Right lobe of liver (tissue), 6 donors: ENCODE results near the gene ST7. TPM values are rescaled to one million over a fixed set of nuclear protein-coding genes. Genes with fewer than 3 reads are reported as not detected.

Experiments used
- ATAC-seq, 4 donors: fragments of 200-7000 bp; cut with Tn5 transposase; one replicate each; pipeline ENCODE4 v1.9.1; 2020; ENCODE audit warnings: mild to moderate bottlenecking in 4 of 4, moderate library complexity in 4 of 4
- DNase-seq, 3 donors: peaks; one replicate each; pipeline ENCODE4 v3.0.0-alpha.2; 2020
- H3K27ac ChIP-seq, 3 donors: fragments of 200-600 bp; one replicate each; pipeline ENCODE4 v1.8.0; 2022
- H3K27me3 ChIP-seq, 2 donors: fragments of 200-600 bp; one replicate each; pipeline ENCODE4 v1.8.0; 2022
- H3K36me3 ChIP-seq, 4 donors: fragments of 200-600 bp; sonication (generic) in 1 of 4; one replicate each; pipeline versions ENCODE4 v1.5.1 to v1.8.0; 2017 to 2022; ENCODE audit warnings: control low read depth in 1 of 4
- H3K4me1 ChIP-seq, 4 donors: fragments of 200-600 bp; sonication (generic) in 1 of 4; one replicate each; pipeline versions ENCODE4 v1.5.1 to v1.8.0; 2017 to 2022; ENCODE audit warnings: control low read depth in 1 of 4
- H3K4me3 ChIP-seq, 3 donors: fragments of 200-600 bp; one replicate each; pipeline ENCODE4 v1.8.0; 2022
- H3K9me3 ChIP-seq, 4 donors: fragments of 200-600 bp; sonication (generic) in 1 of 4; one replicate each; pipeline versions ENCODE4 v1.5.1 to v1.8.0; 2017 to 2022; ENCODE audit warnings: control low read depth in 1 of 4
- CTCF ChIP-seq, 4 donors: fragments of 200-600 bp in 3 of 4; fragments of 450-650 bp in 1 of 4; IDR thresholded peaks; one replicate each; pipeline versions ENCODE4 v1.5.1 to v1.8.0; 2016 to 2022; ENCODE audit warnings: antibody characterized with exemption in 4 of 4, mild to moderate bottlenecking in 2 of 4
- POLR2A ChIP-seq: fragments of 450-650 bp; IDR thresholded peaks from one replicate; pipeline ENCODE4 v1.6.1; 2017; ENCODE audit warnings: antibody characterized with exemption, mild to moderate bottlenecking
- WGBS: methylation state at CpG from one replicate; pipeline ENCODE4 v1.1.6; 2018; ENCODE audit warnings: low coverage, low lambda C conversion rate; ENCODE audit not compliant: insufficient coverage; ENCODE audit errors: missing lambda C conversion rate; 5-methylcytosine and 5-hydroxymethylcytosine counted together
- intact Hi-C, 2 donors: fragments of 100-400 bp; cut with DNase I; formaldehyde crosslinking; loops; one replicate each; pipeline versions ENCODE4 v1.11.2 to v1.14.1; 2022
- total RNA-seq, 6 experiments: library from RNA; depleted of rRNA in 2 of 6; stranded (reverse); fragments of >200 nt in 2 of 6; fragmentation: NEBNext Ultra II Directional in 3 of 6; extraction: Animal tissue kit (Norgen Biotek cat#: 25700) in 3 of 6; gene quantifications; one replicate each; pipeline versions ENCODE4 v1.1.0 to v1.2.4, GENCODE V29; 2016 to 2023
- donor health status: DM: no; HTN: yes; CAD: no.
- donor health status: DM: no; HTN: no; CAD: no.
- donor health status: DM: no; HTN: no; CAD: no.
- donor health status: DM: no; HTN: yes; CAD: no.
- donor health status: DM: no; HTN: yes; CAD: no.

ST7 gene
- total RNA-seq, 6 experiments from 2014 or later: 17.4 to 29.9 (median 22.4) TPM

GRCh38 chr7:116924741-116925140, 28.6 kb upstream of the ST7 start:
- DNase-seq (no peak), ATAC-seq (no peak)
- H3K27ac ChIP-seq: no peak overlapping the region
- H3K9me3 ChIP-seq: no peaks in the 10 kb centered on the region
- no peaks in the 10 kb centered on the region for H3K36me3 ChIP-seq
- WGBS: 71% methylated on average over 5 of the region's 5 CpGs
- H3K4me3 ChIP-seq: no peak overlapping the region
- H3K4me1 ChIP-seq: no peaks in the 10 kb centered on the region
- no peaks in the 10 kb centered on the region for H3K27me3 ChIP-seq
- TF ChIP-seq POLR2A: no peak
- TF ChIP-seq CTCF (IDR thresholded peaks at IDR 0.05): no peak
- intact Hi-C loops: no loop called here

- H3K4me3 ChIP-seq: no peak overlapping the region
- H3K27ac ChIP-seq: no peak overlapping the region
- TF ChIP-seq POLR2A (no peak), CTCF (IDR thresholded peaks at IDR 0.05) (no peak)
- ATAC-seq (no peak), DNase-seq (no peak)
- no peaks in the 10 kb centered on the region for H3K9me3 ChIP-seq
- no peaks in the 10 kb centered on the region for H3K27me3 ChIP-seq
- intact Hi-C loops: no loop called here
- whole genome bisulfite sequencing: 70% methylated on average over 3 of the region's 3 CpGs
- no peaks in the 10 kb centered on the region for H3K36me3 ChIP-seq
- no peaks in the 10 kb centered on the region for H3K4me1 ChIP-seq
Measured at GRCh38 chr7:116929021-116929420, 24.3 kb upstream of the ST7 start.

GRCh38 chr7:116929914-116930913, 23.1 kb upstream of the ST7 start:
- intact Hi-C loops: no loop called here
- Histone ChIP-seq H3K36me3 (no peaks in the 10 kb centered on the region), H3K9me3 (no peaks in the 10 kb centered on the region), H3K27me3 (no peaks in the 10 kb centered on the region), H3K4me1 (no peaks in the 10 kb centered on the region), H3K27ac (no peak overlapping the region), H3K4me3 (no peak overlapping the region)
- 17% methylated on average over 22 of the region's 25 CpGs for WGBS
- ATAC-seq (peak; percentile 94 to 99 (median 97)), DNase-seq (peak; percentile 81 to 85 (median 83))
- TF ChIP-seq POLR2A (no peak), CTCF (IDR thresholded peaks at IDR 0.05) (peak; percentile 89 to 96 (median 94))

GRCh38 chr7:116932566-116932965, 20.7 kb upstream of the ST7 start:
- no peak overlapping the region for H3K27ac ChIP-seq
- H3K36me3 ChIP-seq: no peaks in the 10 kb centered on the region
- H3K9me3 ChIP-seq: no peaks in the 10 kb centered on the region
- no peaks in the 10 kb centered on the region for H3K27me3 ChIP-seq
- no peak for ATAC-seq
- intact Hi-C loops: no loop called here
- no peaks in the 10 kb centered on the region for H3K4me1 ChIP-seq
- no peak for DNase-seq
- 92% methylated on average over 6 of the region's 7 CpGs for WGBS
- TF ChIP-seq POLR2A: no peak
- no peak for TF ChIP-seq CTCF (IDR thresholded peaks at IDR 0.05)
- no peak overlapping the region for H3K4me3 ChIP-seq
